ENCODE measurements around the gene CPTP. TPM values are rescaled to one million over a fixed set of nuclear protein-coding genes. Genes with fewer than 3 reads are reported as not detected.

CPTP gene
- polyA plus RNA-seq, 3 donors: 6.4 to 7.7 (median 7.4) TPM

DNA sequence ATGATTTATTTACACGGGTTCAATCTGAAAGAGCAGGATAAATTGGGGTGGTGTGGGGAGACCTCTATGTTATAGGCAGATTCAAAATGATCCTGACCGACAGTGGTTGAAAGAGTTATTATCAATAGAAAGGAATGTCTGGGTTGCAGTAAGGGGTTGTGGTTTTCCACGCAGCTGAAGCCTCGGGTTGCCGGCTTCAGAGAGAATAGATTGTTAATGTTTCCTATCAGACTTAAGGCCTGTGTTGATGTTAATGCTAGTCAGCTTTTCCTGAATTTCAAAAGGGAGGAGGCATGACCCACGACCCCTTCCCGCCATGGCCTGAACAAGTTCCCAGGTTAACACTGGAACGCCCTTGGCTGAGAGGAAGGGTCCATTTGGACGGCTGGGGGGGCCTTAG lies 48.8 kb upstream of the CPTP start:
- peaks cover 5 to 8% of the 10 kb centered on the region in 2 donors for H3K36me3 Mint-ChIP-seq
- Histone ChIP-seq H3K4me2 (replicated peaks; ENCODE audit: extremely low read depth, low read length, poor library complexity, severe bottlenecking) (no peak overlapping the region), H3K27me3 (ENCODE audit: control insufficient read depth in 2 of 2, insufficient read depth in 2 of 2, low read length in 2 of 2) (no peaks in the 10 kb centered on the region), H3K9me3 (replicated peaks in 1 of 2; ENCODE audit: control insufficient read depth in 1 of 2, insufficient read depth in 1 of 2, low read length in 2 of 2) (no peaks in the 10 kb centered on the region), H3K4me3 (replicated peaks in 1 of 3; ENCODE audit: low read depth in 2 of 3, low read length in 3 of 3) (no peak overlapping the region), H3K36me3 (replicated peaks in 1 of 2; ENCODE audit: control insufficient read depth in 1 of 2, insufficient read depth in 2 of 2, low read length in 2 of 2) (no peaks in the 10 kb centered on the region), H3K27ac (ENCODE audit: low read depth in 1 of 2, low read length in 2 of 2) (no peak overlapping the region), H3K4me1 (ENCODE audit: control insufficient read depth in 1 of 2, insufficient read depth in 2 of 2, low read length in 2 of 2) (peaks cover 28% of the 10 kb centered on the region in 2 donors), H3K9ac (ENCODE audit: insufficient read depth, low read length, poor library complexity, severe bottlenecking) (no peak overlapping the region), H4K20me1 (ENCODE audit: insufficient read depth, low read length) (peaks cover 21% of the 10 kb centered on the region), H3K79me2 (ENCODE audit: insufficient read depth, low read length) (peaks cover 27% of the 10 kb centered on the region), H2AFZ (ENCODE audit: insufficient read depth, low read depth, low read length, poor library complexity, severe bottlenecking) (no peak overlapping the region)
- H3K4me3 Mint-ChIP-seq: peak overlapping the region in 1 of 2 donors; percentile 2
- H3K9me3 Mint-ChIP-seq: peaks cover 0 to 2% (median 0%) of the 10 kb centered on the region in 7 donors
- no peak overlapping the region for H3K27ac Mint-ChIP-seq
- H3K4me1 Mint-ChIP-seq: peaks cover 26% of the 10 kb centered on the region
- 92% methylated on average over 6 of the region's 9 CpGs for WGBS (ENCODE audit: insufficient coverage)
- intact Hi-C loops (cut with micrococcal nuclease): no loop called here
- no peak for DNase-seq
- peaks cover 0 to 3% (median 0%) of the 10 kb centered on the region in 3 donors for H3K27me3 Mint-ChIP-seq (ENCODE audit: low read depth in 3 of 3)
- TF ChIP-seq, protein P1, sequence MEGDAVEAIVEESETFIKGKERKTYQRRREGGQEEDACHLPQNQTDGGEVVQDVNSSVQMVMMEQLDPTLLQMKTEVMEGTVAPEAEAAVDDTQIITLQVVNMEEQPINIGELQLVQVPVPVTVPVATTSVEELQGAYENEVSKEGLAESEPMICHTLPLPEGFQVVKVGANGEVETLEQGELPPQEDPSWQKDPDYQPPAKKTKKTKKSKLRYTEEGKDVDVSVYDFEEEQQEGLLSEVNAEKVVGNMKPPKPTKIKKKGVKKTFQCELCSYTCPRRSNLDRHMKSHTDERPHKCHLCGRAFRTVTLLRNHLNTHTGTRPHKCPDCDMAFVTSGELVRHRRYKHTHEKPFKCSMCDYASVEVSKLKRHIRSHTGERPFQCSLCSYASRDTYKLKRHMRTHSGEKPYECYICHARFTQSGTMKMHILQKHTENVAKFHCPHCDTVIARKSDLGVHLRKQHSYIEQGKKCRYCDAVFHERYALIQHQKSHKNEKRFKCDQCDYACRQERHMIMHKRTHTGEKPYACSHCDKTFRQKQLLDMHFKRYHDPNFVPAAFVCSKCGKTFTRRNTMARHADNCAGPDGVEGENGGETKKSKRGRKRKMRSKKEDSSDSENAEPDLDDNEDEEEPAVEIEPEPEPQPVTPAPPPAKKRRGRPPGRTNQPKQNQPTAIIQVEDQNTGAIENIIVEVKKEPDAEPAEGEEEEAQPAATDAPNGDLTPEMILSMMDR (IDR thresholded peaks at IDR 0.05): no peak

DNA sequence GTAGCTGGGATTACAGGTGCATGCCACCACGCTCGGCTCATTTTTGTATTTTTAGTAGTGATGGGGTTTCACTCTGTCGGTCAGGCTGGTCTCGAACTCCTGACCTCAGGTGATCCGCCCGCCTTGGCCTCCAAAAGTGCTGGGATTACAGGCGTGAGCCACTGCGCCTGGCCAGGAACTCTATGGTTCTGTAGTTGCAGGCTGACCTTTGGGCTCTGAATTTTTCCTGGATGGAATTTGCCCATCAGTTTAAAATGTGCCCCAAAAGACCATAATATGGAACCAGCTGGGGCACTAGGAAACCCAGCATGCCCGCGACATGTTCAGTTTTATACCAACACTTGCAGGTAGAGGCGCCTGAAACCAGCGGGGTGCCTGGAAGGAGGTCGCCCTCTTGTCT lies 46.0 kb upstream of the CPTP start:
- TF ChIP-seq, protein P1 (IDR thresholded peaks at IDR 0.05): no peak
- H3K4me3 Mint-ChIP-seq: no peak overlapping the region
- Histone ChIP-seq H3K27me3 (ENCODE audit: control insufficient read depth in 2 of 2, insufficient read depth in 2 of 2, low read length in 2 of 2) (no peaks in the 10 kb centered on the region), H3K4me3 (replicated peaks in 1 of 3; ENCODE audit: low read depth in 2 of 3, low read length in 3 of 3) (no peak overlapping the region), H3K4me2 (replicated peaks; ENCODE audit: extremely low read depth, low read length, poor library complexity, severe bottlenecking) (no peak overlapping the region), H4K20me1 (ENCODE audit: insufficient read depth, low read length) (no peaks in the 10 kb centered on the region), H3K79me2 (ENCODE audit: insufficient read depth, low read length) (no peaks in the 10 kb centered on the region), H2AFZ (ENCODE audit: insufficient read depth, low read depth, low read length, poor library complexity, severe bottlenecking) (no peak overlapping the region), H3K27ac (ENCODE audit: low read depth in 1 of 2, low read length in 2 of 2) (no peak overlapping the region), H3K9me3 (replicated peaks in 1 of 2; ENCODE audit: control insufficient read depth in 1 of 2, insufficient read depth in 1 of 2, low read length in 2 of 2) (no peaks in the 10 kb centered on the region), H3K4me1 (ENCODE audit: control insufficient read depth in 1 of 2, insufficient read depth in 2 of 2, low read length in 2 of 2) (peaks cover 8% of the 10 kb centered on the region in 2 donors), H3K9ac (ENCODE audit: insufficient read depth, low read length, poor library complexity, severe bottlenecking) (no peak overlapping the region), H3K36me3 (replicated peaks in 1 of 2; ENCODE audit: control insufficient read depth in 1 of 2, insufficient read depth in 2 of 2, low read length in 2 of 2) (no peaks in the 10 kb centered on the region)
- 98% methylated on average over 8 of the region's 13 CpGs for WGBS (ENCODE audit: insufficient coverage)
- H3K27me3 Mint-ChIP-seq (ENCODE audit: low read depth in 3 of 3): peaks cover 1 to 3% (median 3%) of the 10 kb centered on the region in 3 donors
- no peaks in the 10 kb centered on the region for H3K36me3 Mint-ChIP-seq
- peaks cover 0 to 2% (median 0%) of the 10 kb centered on the region in 7 donors for H3K9me3 Mint-ChIP-seq
- peak overlapping the region in 1 of 7 donors; percentile 66 for H3K27ac Mint-ChIP-seq
- H3K4me1 Mint-ChIP-seq: peaks cover 4% of the 10 kb centered on the region
- DNase-seq: no peak
- intact Hi-C loops (cut with micrococcal nuclease): no loop called here
